HEK293T (cell line): ENCODE results near the gene KRCC1.
A peak's percentile ranks its signal among the peaks of the same experiment; 100 is the strongest.

Source experiments
- CTCF ChIA-PET: fragments of 350-600 bp; formaldehyde crosslinking; extraction: SDS; loops from one replicate; lab custom pipeline; 2021; ENCODE audit warnings: antibody characterized with exemption, inconsistent platforms; lab: Yijun Ruan, JAX
- POLR2A ChIA-PET: fragments of 350-600 bp; formaldehyde crosslinking; extraction: SDS; loops from one replicate; lab custom pipeline; 2020; ENCODE audit warnings: antibody characterized with exemption, inconsistent platforms; lab: Yijun Ruan, JAX
- DNase-seq: peaks from one replicate; pipeline ENCODE4 v3.0.0; 2012; ENCODE audit warnings: mixed read lengths; ENCODE audit errors: extremely low spot score
- ARNT ChIP-seq: fragments of 450-650 bp; IDR thresholded peaks from 2 replicates; pipeline ENCODE4 v1.6.1; 2017; ENCODE audit warnings: mild to moderate bottlenecking
- BHLHE40 ChIP-seq: fragments of 450-650 bp; IDR thresholded peaks from 2 replicates; pipeline ENCODE4 v1.6.1; 2016; ENCODE audit warnings: mild to moderate bottlenecking, moderate library complexity, borderline replicate concordance
- CTBP1 ChIP-seq: fragments of 450-650 bp; IDR thresholded peaks from 2 replicates; pipeline ENCODE4 v1.6.1; 2016; ENCODE audit warnings: borderline replicate concordance
- ELF4 ChIP-seq: fragments of 450-650 bp; IDR thresholded peaks from 2 replicates; pipeline ENCODE4 v1.6.1; 2017; ENCODE audit warnings: antibody characterized with exemption
- FOXA1 ChIP-seq: fragments of 450-650 bp; IDR thresholded peaks from 2 replicates; pipeline ENCODE4 v1.6.1; 2016; ENCODE audit warnings: mild to moderate bottlenecking
- FOXK2 ChIP-seq: fragments of 450-650 bp; IDR thresholded peaks from 2 replicates; pipeline ENCODE4 v1.6.1; 2016; ENCODE audit warnings: mild to moderate bottlenecking
- FOXM1 ChIP-seq: fragments of 450-650 bp; IDR thresholded peaks from 2 replicates; pipeline ENCODE4 v1.6.1; 2017; ENCODE audit warnings: mild to moderate bottlenecking, borderline replicate concordance
- HDGF ChIP-seq: fragments of 450-650 bp; IDR thresholded peaks from 2 replicates; pipeline ENCODE4 v1.6.1; 2017; ENCODE audit warnings: antibody characterized with exemption, borderline replicate concordance
- L3MBTL2 ChIP-seq: fragments of 450-650 bp; conservative IDR thresholded peaks from 2 replicates; pipeline ENCODE4 v1.6.1; 2016; ENCODE audit warnings: mild to moderate bottlenecking
- LEF1 ChIP-seq: fragments of 450-650 bp; IDR thresholded peaks from 2 replicates; pipeline ENCODE4 v1.6.1; 2017; ENCODE audit warnings: mild to moderate bottlenecking, borderline replicate concordance
- NFRKB ChIP-seq: fragments of 450-650 bp; IDR thresholded peaks from 2 replicates; pipeline ENCODE4 v1.6.1; 2016; ENCODE audit warnings: mild to moderate bottlenecking, moderate library complexity
- PKNOX1 ChIP-seq: fragments of 450-650 bp; IDR thresholded peaks from 2 replicates; pipeline ENCODE4 v1.6.1; 2016
- SP1 ChIP-seq: fragments of 450-650 bp; IDR thresholded peaks from 2 replicates; pipeline ENCODE4 v1.6.1; 2017
- SUZ12 ChIP-seq: fragments of 450-650 bp; IDR thresholded peaks from 2 replicates; pipeline ENCODE4 v1.6.1; 2016; ENCODE audit warnings: mild to moderate bottlenecking
- TARDBP ChIP-seq: fragments of 450-650 bp; IDR thresholded peaks from 2 replicates; pipeline ENCODE4 v1.6.1; 2016
- ZNF384 ChIP-seq: fragments of 450-650 bp; IDR thresholded peaks from 2 replicates; pipeline ENCODE4 v1.6.1; 2016

Gene KRCC1

GRCh38 chr2:88069117-88069516 lies 13.5 kb upstream of the KRCC1 start:
- no peak for DNase-seq
- no peak for TF ChIP-seq FOXK2
- TF ChIP-seq ELF4, result no peak
- TF ChIP-seq HDGF, result no peak
- TF ChIP-seq FOXA1, result no peak
- no peak for TF ChIP-seq ZNF384
- no peak for TF ChIP-seq CTBP1
- no peak for TF ChIP-seq FOXM1
- no peak for TF ChIP-seq BHLHE40
- CTCF ChIA-PET, result no interaction called here
- POLR2A ChIA-PET, result no interaction called here

- CTCF ChIA-PET, result no interaction called here
- no peak for DNase-seq
- POLR2A ChIA-PET, result no interaction called here
- no peak for TF ChIP-seq ZNF384
- TF ChIP-seq FOXK2, result no peak
- no peak for TF ChIP-seq LEF1
- no peak for TF ChIP-seq L3MBTL2
- TF ChIP-seq FOXM1, result no peak
- no peak for TF ChIP-seq BHLHE40
These were observed 12.5 kb upstream of the KRCC1 start for GRCh38 chr2:88068044-88068443.

- POLR2A ChIA-PET, result no interaction called here
- TF ChIP-seq PKNOX1 (no peak), FOXK2 (no peak), LEF1 (no peak)
- no peak for DNase-seq
- CTCF ChIA-PET, result no interaction called here
These were observed 12.0 kb upstream of the KRCC1 start, which contains the start of gene SMYD1 for GRCh38 chr2:88067598-88067997. SMYD1 (plus strand) TSS chr2:88067825; CDS start chr2:88067865, 40 bp downstream.

- CTCF ChIA-PET, result no interaction called here
- TF ChIP-seq ZNF384 (no peak), PKNOX1 (0 out of 2 replicates have a peak, but pooled peaks have one; percentile 5)
- POLR2A ChIA-PET, result no interaction called here
- DNase-seq, result no peak
These were observed 11.6 kb upstream of the KRCC1 start for GRCh38 chr2:88067189-88067588.

GRCh38 chr2:88066543-88066942 lies 11.0 kb upstream of the KRCC1 start:
- ChIA-PET POLR2A (no interaction called here), CTCF (no interaction called here)
- TF ChIP-seq BHLHE40 (no peak), PKNOX1 (no peak), FOXK2 (no peak), ZNF384 (no peak), TARDBP (no peak), SUZ12 (no peak), FOXA1 (no peak), L3MBTL2 (no peak), ELF4 (no peak), SP1 (no peak), ARNT (no peak), FOXM1 (no peak), HDGF (no peak), CTBP1 (no peak), LEF1 (no peak), NFRKB (no peak)
- DNase-seq, result no peak

GRCh38 chr2:88061295-88061694 lies 5.7 kb upstream of the KRCC1 start:
- CTCF ChIA-PET, result interaction anchor here (0.6 to 1.9 kb wide), 8 partner anchors 11 to 714 kb away, joined by 3 to 22 read pairs (median 5); no protein-coding TSS in a partner anchor
- DNase-seq, result no peak
- TF ChIP-seq ELF4 (no peak), PKNOX1 (no peak), LEF1 (no peak), CTBP1 (no peak), TARDBP (no peak), SP1 (no peak), SUZ12 (no peak), ZNF384 (no peak), FOXA1 (no peak), FOXM1 (no peak), L3MBTL2 (no peak), ARNT (no peak), FOXK2 (no peak), HDGF (no peak), BHLHE40 (no peak), NFRKB (no peak)
- POLR2A ChIA-PET, result no interaction called here

GRCh38 chr2:88060907-88061275 lies 5.3 kb upstream of the KRCC1 start:
- TF ChIP-seq ZNF384, result no peak
- TF ChIP-seq SP1, result no peak
- no peak for TF ChIP-seq LEF1
- TF ChIP-seq HDGF, result no peak
- TF ChIP-seq BHLHE40, result no peak
- TF ChIP-seq TARDBP, result no peak
- no peak for TF ChIP-seq NFRKB
- no peak for TF ChIP-seq FOXM1
- no peak for TF ChIP-seq SUZ12
- no peak for TF ChIP-seq CTBP1
- no peak for TF ChIP-seq FOXA1
- TF ChIP-seq ELF4, result no peak
- no peak for TF ChIP-seq PKNOX1
- no peak for DNase-seq
- POLR2A ChIA-PET, result interaction anchor here (1.2 kb wide), 1 partner anchor 99 kb away, joined by 4 read pairs; no protein-coding TSS in a partner anchor
- CTCF ChIA-PET, result interaction anchor here (0.6 to 1.9 kb wide), 14 partner anchors 11 to 713 kb away, joined by 3 to 22 read pairs (median 4); no protein-coding TSS in a partner anchor
